Smooth muscle cell (in vitro differentiated cells): Measurements from ENCODE around the gene CATSPER1. TPM values are rescaled to one million over a fixed set of nuclear protein-coding genes. Genes with fewer than 3 reads are reported as not detected.
A peak's percentile ranks its signal among the peaks of the same experiment; 100 is the strongest.

ENCODE experiments used
- DNase-seq: peaks from one replicate; lab custom pipeline; 2025; ENCODE audit not compliant: unreplicated experiment; lab: John Stamatoyannopoulos, UW
- H2AFZ ChIP-seq: fragments of 200-600 bp; sonication (generic); 2 replicates; pipeline ENCODE4 v1.6.0; 2016; ENCODE audit warnings: antibody characterized with exemption, low read depth, mild to moderate bottlenecking
- H3F3A ChIP-seq: fragments of 200-600 bp; sonication (generic); 2 replicates; pipeline ENCODE4 v1.6.0; 2017; ENCODE audit warnings: antibody characterized with exemption, low read depth
- H3K27ac ChIP-seq: fragments of 200-600 bp; sonication (generic); 2 replicates; pipeline ENCODE4 v1.5.1; 2016; ENCODE audit warnings: low read depth, mild to moderate bottlenecking
- H3K27me3 ChIP-seq: fragments of 200-600 bp; sonication (generic); 2 replicates; pipeline ENCODE4 v1.6.1; 2016; ENCODE audit warnings: low read depth, mild to moderate bottlenecking
- H3K36me3 ChIP-seq: fragments of 200-600 bp; sonication (generic); 2 replicates; pipeline ENCODE4 v1.5.1; 2016; ENCODE audit warnings: low read depth
- H3K4me1 ChIP-seq: fragments of 200-600 bp; sonication (generic); 2 replicates; pipeline ENCODE4 v1.5.1; 2016; ENCODE audit warnings: low read depth
- H3K4me2 ChIP-seq: fragments of 200-600 bp; sonication (generic); 2 replicates; pipeline ENCODE4 v1.6.0; 2016; ENCODE audit warnings: mild to moderate bottlenecking
- H3K4me3 ChIP-seq: fragments of 200-600 bp; sonication (generic); 2 replicates; pipeline ENCODE4 v1.5.1; 2016; ENCODE audit warnings: mild to moderate bottlenecking
- H3K79me2 ChIP-seq: fragments of 200-600 bp; sonication (generic); 2 replicates; pipeline ENCODE4 v1.6.0; 2016; ENCODE audit warnings: low read depth, mild to moderate bottlenecking
- H3K9ac ChIP-seq: fragments of 200-600 bp; sonication (generic); 2 replicates; pipeline ENCODE4 v1.6.0; 2016; ENCODE audit warnings: low read depth
- H3K9me3 ChIP-seq: fragments of 200-600 bp; sonication (generic); replicated peaks from 2 replicates; pipeline ENCODE4 v1.5.1; 2016; ENCODE audit warnings: low read depth
- H4K20me1 ChIP-seq: fragments of 200-600 bp; sonication (generic); 2 replicates; pipeline ENCODE4 v1.6.0; 2016; ENCODE audit warnings: low read depth
- WGBS: methylation state at CpG from one replicate; pipeline ENCODE4 v1.1.7; 2016; ENCODE audit warnings: low lambda C conversion rate; 5-methylcytosine and 5-hydroxymethylcytosine counted together
- polyA plus RNA-seq: library from polyadenylated mRNA; unstranded; fragments of >200 nt; fragmentation: Nextera tagmentation; extraction: Ambion mirVana; gene quantifications from 2 replicates; pipeline ENCODE4 v1.2.1, GENCODE V29; 2016
- total RNA-seq: library from RNA; depleted of rRNA; stranded (reverse); fragments of >200 nt; gene quantifications from 2 replicates; pipeline ENCODE4 v1.2.3, GENCODE V29; 2014
- TF ChIP-seq, protein P1 (sequence below): fragments of 200-600 bp; sonication (generic); IDR thresholded peaks from 2 replicates; pipeline ENCODE4 v1.5.1; 2017; ENCODE audit warnings: borderline replicate concordance, mild to moderate bottlenecking, antibody characterized with exemption; ENCODE audit not compliant: insufficient read depth, poor library complexity, severe bottlenecking

Gene CATSPER1
- total and polyA plus RNA-seq, 2 experiments from 2014 or later, result 0.55 TPM; not detected in 1

DNA sequence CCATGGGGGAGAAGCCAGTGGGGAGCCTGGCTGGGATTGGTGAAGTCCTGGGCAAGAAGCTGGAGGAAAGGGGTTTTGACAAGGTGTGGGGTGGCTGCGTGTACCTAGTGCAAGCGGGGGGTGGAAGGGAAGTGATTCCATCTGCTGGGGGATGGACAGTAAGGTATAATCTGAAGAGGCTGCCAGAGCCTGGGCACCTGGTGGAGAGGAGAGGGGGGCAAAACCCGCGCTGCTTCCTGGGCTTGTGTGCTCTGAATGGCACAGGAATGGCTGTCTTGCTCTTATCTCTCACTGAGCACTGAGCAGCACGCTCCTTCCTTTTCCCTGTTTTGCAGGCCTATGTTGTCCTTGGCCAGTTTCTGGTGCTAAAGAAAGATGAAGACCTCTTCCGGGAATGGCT, 23.0 kb downstream of the CATSPER1 start:
- H3K79me2 ChIP-seq, result peaks cover 33% of the 10 kb centered on the region
- TF ChIP-seq, protein P1, sequence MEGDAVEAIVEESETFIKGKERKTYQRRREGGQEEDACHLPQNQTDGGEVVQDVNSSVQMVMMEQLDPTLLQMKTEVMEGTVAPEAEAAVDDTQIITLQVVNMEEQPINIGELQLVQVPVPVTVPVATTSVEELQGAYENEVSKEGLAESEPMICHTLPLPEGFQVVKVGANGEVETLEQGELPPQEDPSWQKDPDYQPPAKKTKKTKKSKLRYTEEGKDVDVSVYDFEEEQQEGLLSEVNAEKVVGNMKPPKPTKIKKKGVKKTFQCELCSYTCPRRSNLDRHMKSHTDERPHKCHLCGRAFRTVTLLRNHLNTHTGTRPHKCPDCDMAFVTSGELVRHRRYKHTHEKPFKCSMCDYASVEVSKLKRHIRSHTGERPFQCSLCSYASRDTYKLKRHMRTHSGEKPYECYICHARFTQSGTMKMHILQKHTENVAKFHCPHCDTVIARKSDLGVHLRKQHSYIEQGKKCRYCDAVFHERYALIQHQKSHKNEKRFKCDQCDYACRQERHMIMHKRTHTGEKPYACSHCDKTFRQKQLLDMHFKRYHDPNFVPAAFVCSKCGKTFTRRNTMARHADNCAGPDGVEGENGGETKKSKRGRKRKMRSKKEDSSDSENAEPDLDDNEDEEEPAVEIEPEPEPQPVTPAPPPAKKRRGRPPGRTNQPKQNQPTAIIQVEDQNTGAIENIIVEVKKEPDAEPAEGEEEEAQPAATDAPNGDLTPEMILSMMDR, result no peak
- H3F3A ChIP-seq, result peaks cover 9% of the 10 kb centered on the region
- 94% methylated on average over 6 of the region's 6 CpGs for WGBS
- DNase-seq, result no peak
- peak overlapping the region; percentile 88 for H3K4me2 ChIP-seq
- H3K4me1 ChIP-seq, result peaks cover 21% of the 10 kb centered on the region
- H3K27me3 ChIP-seq, result no peaks in the 10 kb centered on the region
- H3K36me3 ChIP-seq, result peaks cover 4% of the 10 kb centered on the region
- no peak overlapping the region for H3K27ac ChIP-seq
- H2AFZ ChIP-seq, result no peak overlapping the region
- no peaks in the 10 kb centered on the region for H3K9me3 ChIP-seq
- H3K4me3 ChIP-seq, result peak overlapping the region; percentile 91
- peak overlapping the region; percentile 88 for H3K9ac ChIP-seq
- peaks cover 9% of the 10 kb centered on the region for H4K20me1 ChIP-seq

- H3K4me3 ChIP-seq, result peak overlapping the region; percentile 91
- peaks cover 4% of the 10 kb centered on the region for H3K36me3 ChIP-seq
- H3K27ac ChIP-seq, result peak overlapping the region; percentile 95
- H3K79me2 ChIP-seq, result peaks cover 33% of the 10 kb centered on the region
- H3K27me3 ChIP-seq, result no peaks in the 10 kb centered on the region
- 5% methylated on average over 15 of the region's 40 CpGs for WGBS
- TF ChIP-seq, protein P1, result no peak
- peaks cover 21% of the 10 kb centered on the region for H3K4me1 ChIP-seq
- H3K9ac ChIP-seq, result peak overlapping the region; percentile 88
- H3K9me3 ChIP-seq, result no peaks in the 10 kb centered on the region
- H3F3A ChIP-seq, result peaks cover 9% of the 10 kb centered on the region
- H4K20me1 ChIP-seq, result peaks cover 9% of the 10 kb centered on the region
- H3K4me2 ChIP-seq, result peak overlapping the region; percentile 88
- peak overlapping the region; percentile 93 for H2AFZ ChIP-seq
- no peak for DNase-seq
These were observed 23.5 kb downstream of the CATSPER1 start for GRCh38 chr11:66002648-66003225.

DNA sequence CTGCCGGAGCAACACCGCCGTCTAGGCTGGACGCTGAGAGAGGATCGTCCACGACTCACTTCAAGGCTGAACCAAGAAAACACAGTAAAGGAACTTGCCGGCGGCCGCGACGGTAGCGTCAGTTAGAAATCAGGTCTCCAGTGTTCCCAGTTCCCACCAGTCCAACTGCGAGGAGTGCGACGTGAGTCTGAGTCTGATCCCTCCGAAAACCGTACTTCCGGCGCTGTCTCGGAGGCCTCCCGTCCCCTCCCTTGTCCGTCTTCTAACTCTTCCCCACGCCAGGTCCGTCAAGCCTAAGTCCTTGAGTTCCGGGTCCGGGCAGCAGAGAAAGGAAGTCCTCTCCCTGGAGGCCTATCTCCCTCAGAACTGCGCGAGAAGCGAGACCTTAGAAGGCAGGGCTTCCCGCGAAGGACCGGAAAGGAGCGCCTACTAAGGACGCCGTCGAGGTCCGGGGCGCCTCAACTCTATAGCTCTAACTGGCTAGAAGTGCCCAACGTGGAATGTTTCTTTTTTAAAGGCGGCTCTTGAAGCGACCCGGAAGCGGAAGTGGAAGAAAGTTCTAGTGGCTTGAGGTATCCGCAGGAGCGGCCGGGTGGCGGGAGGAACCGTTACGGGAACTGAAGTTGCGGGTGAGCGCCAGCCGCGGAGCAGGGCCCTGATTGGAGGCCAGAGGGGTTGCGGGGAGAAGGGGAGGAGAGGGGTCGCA, 24.2 kb downstream of the CATSPER1 start, which contains the start of the genes BANF1 and EIF1AD:
Gene BANF1, plus strand, starts transcription at position 562 of the 706 bp plus-strand sequence. CDS start 748 bp downstream, outside the sequence.
Gene EIF1AD, minus strand, starts transcription at position 216 of the 706 bp plus-strand sequence. CDS start 1,768 bp downstream, outside the sequence.
- peaks cover 33% of the 10 kb centered on the region for H3K79me2 ChIP-seq
- under 1% methylated on average over 53 of the region's 55 CpGs for WGBS

More for the DNA sequence above, 24.2 kb downstream of the CATSPER1 start, which contains the start of the genes BANF1 and EIF1AD:
- Histone ChIP-seq H3K27ac (peak within 1 kb of the TSS; percentile 95), H3K4me2 (peak within 1 kb of the TSS; percentile 88), H3K9me3 (no peaks in the 10 kb centered on the region), H3K9ac (peak within 1 kb of the TSS; percentile 88), H3K4me3 (peak within 1 kb of the TSS; percentile 91), H3K4me1 (peaks cover 14% of the 10 kb centered on the region), H3K36me3 (peaks cover 9% of the 10 kb centered on the region), H4K20me1 (peaks cover 9% of the 10 kb centered on the region), H3K27me3 (no peaks in the 10 kb centered on the region), H2AFZ (peak within 1 kb of the TSS; percentile 93), H3F3A (peaks cover 7% of the 10 kb centered on the region)
- DNase-seq, result peak; percentile 94
- TF ChIP-seq, protein P1, result no peak
